Measurements from ENCODE around the gene BAHCC1.

BAHCC1 gene

GRCh38 chr17:81464586-81464985, 69.3 kb downstream of the BAHCC1 start:
- no peak for FAIRE-seq

GRCh38 chr17:81465910-81466309, 70.7 kb downstream of the BAHCC1 start:
- FAIRE-seq: no peak

- FAIRE-seq: no peak
These were observed 71.6 kb downstream of the BAHCC1 start for GRCh38 chr17:81466564-81467472.

GRCh38 chr17:81468111-81468769, 73.0 kb downstream of the BAHCC1 start:
- FAIRE-seq: no peak

GRCh38 chr17:81468770-81469121, 73.5 kb downstream of the BAHCC1 start:
- FAIRE-seq: no peak

- FAIRE-seq: no peak
These were observed 74.0 kb downstream of the BAHCC1 start for GRCh38 chr17:81469266-81469665.

- no peak for FAIRE-seq
These were observed 75.2 kb downstream of the BAHCC1 start for GRCh38 chr17:81470270-81470943.

GRCh38 chr17:81470944-81471817, 75.9 kb downstream of the BAHCC1 start:
- FAIRE-seq: no peak

- no peak for FAIRE-seq
These were observed 76.7 kb downstream of the BAHCC1 start for GRCh38 chr17:81471818-81472456.

- no peak for FAIRE-seq
These were observed 77.8 kb downstream of the BAHCC1 start for GRCh38 chr17:81473019-81473418.

- FAIRE-seq: no peak
These were observed 79.7 kb downstream of the BAHCC1 start for GRCh38 chr17:81474958-81475357.

- no peak for FAIRE-seq
These were observed 80.8 kb downstream of the BAHCC1 start for GRCh38 chr17:81476097-81476496.

GRCh38 chr17:81476635-81477034, 81.4 kb downstream of the BAHCC1 start:
- no peak for FAIRE-seq

GRCh38 chr17:81477173-81477572, 81.9 kb downstream of the BAHCC1 start:
- no peak for FAIRE-seq

- FAIRE-seq: no peak
These were observed 82.9 kb downstream of the BAHCC1 start for GRCh38 chr17:81478119-81478518.

- FAIRE-seq: no peak
These were observed 84.2 kb downstream of the BAHCC1 start for GRCh38 chr17:81479175-81480071.

GRCh38 chr17:81480140-81481072, 85.1 kb downstream of the BAHCC1 start:
- FAIRE-seq: no peak

- FAIRE-seq: no peak
These were observed 86.0 kb downstream of the BAHCC1 start for GRCh38 chr17:81481073-81481799.

- no peak for FAIRE-seq
These were observed 86.7 kb downstream of the BAHCC1 start for GRCh38 chr17:81481815-81482505.

Data from islet of Langerhans (tissue), 1 donor.